A204.1 (cell line): Measurements from ENCODE around the gene FHIT.
"Not testable (repeated sequence)": the region's sequence is repeated elsewhere in the genome, so short reads cannot be mapped to it uniquely, and the experiment has no call there.

Experiments
- FAIRE-seq: peaks from 2 replicates; lab custom pipeline; 2012; peaks lifted over from hg19 to GRCh38; lab: Jason Lieb, UNC

Gene FHIT

DNA sequence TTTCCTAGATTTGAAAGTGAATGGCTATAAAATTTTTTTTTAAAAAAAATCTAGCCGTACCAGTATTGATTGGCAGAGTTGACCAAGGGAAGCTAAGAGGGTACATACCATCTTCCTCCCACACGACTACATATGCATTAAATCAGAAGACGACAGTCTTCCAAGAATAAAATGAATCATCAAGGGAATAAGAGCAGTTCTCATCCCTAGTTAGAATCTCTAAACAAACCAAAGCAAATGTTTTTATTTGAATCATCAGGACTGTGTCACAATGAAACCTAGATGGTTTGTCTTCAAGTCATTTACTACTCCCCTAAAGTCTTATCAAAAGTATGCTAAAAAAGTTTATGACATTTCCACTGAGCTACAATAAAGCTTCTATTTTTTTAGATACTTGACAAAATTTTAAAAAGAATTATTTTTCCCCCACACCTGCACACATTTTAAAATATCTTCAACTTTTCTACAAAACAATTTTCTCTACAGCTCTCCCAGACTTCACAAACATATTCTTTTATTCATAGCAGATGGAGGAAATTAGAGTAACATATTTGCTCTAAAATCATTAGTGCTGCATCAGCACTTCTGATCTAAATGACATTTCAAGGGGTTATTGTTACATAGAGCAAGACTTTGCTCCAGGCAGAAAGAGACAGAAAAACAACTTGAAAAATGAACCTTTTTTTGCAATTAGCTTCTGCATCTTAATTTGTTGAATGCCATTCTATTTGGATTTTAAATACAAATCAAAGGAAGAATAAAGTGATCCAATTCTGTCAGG is 547.1 kb downstream of the FHIT start:
- FAIRE-seq: no peak

- no peak for FAIRE-seq
Measured at GRCh38 chr3:60703008-60703407, 548.2 kb downstream of the FHIT start.

- no peak for FAIRE-seq
Measured at GRCh38 chr3:60698117-60698516, 553.1 kb downstream of the FHIT start.

DNA sequence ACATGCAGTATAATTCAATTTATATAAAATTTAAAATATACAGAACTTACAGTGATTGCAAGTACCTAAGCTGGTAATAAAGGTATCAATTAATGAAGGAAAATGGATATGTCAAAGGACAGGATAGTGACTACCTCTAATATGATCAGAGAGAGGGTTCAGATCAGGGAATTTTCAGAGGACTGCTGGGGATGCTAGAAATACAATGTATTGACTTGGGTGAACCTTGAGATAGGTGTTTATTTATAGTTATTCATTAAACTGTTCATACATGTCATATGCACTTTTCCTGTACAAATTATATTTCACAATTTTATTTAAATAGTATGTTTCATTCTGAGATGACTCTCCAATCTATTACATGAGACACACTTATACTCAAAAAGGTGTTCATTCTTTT is 554.1 kb downstream of the FHIT start:
- FAIRE-seq: no peak

DNA sequence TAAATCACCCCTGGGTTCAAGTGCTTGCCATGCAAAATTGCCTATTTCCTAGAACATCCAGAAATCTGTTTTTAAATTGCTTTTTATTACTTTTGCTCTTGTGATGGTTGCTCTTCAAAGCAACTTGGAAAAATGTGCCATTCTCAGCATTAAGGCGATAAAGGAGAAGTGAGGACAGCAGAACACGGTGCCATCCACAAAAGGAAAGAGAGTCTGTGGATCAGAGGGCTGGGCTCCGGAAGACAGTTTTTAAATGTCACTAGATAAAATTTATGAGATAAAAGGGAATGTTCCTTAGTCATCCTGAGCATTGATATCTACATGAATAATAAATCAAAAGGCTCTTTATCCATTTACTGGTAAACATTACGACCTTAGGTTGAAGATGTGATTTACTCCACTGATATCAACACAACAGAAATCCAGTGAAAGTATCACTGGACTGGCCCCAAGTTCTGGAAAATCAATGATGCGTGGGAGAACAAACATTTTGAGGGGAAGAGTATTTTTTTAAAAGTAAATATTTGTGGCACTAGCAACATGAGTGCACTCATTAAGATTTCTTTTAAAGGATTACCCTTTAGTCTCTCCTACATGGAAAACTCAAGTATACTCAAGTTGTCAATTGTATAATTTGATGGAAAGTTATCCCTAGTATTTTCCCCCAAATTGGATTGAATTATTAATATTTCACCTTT is 554.7 kb downstream of the FHIT start:
- no peak for FAIRE-seq

- no peak for FAIRE-seq
Measured at GRCh38 chr3:60675424-60675823, 575.8 kb downstream of the FHIT start.

DNA sequence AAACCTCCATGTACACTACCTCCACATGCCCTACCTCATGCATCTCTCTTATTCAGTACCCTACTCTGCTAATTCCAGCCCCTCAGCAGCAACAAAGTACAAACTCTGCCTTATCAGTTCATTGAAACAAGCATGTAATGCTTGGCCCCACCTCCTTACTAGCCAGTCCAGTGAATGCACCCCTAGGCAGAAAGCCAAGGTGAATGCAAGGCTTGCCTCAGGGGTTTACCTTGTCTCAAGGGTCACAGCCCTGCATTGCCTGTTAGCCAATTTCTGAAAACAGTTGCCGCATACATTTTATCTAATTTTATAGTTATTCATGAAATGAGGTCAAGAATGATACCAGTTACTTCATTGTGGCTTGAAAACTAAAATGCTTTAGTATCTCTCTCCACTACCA is 576.4 kb downstream of the FHIT start:
- no peak for FAIRE-seq

DNA sequence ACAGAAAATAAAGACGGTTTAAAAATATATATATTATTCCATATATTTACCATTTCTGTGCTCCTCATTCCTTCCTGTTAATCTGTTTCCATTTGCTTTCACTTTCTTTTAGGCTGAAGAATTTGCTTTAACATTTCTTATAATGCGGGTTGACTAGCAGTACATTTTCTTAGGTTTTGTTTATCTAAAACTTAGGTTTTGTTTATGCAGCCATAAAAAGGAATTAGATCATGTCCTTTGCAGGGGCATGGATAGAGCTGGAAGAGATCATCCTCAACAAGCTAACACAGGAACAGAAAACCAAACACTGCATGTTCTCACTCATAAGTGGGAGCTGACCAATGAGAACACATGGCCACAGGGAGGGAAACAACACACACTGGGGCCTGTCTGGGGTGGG is 578.1 kb downstream of the FHIT start:
- FAIRE-seq: no peak

- not testable (repeated sequence) for FAIRE-seq
Measured at GRCh38 chr3:60672337-60672736, 578.9 kb downstream of the FHIT start.

- no peak for FAIRE-seq
Measured at GRCh38 chr3:60669636-60670035, 581.6 kb downstream of the FHIT start.

GRCh38 chr3:60660026-60660425 is 591.2 kb downstream of the FHIT start:
- FAIRE-seq: no peak

DNA sequence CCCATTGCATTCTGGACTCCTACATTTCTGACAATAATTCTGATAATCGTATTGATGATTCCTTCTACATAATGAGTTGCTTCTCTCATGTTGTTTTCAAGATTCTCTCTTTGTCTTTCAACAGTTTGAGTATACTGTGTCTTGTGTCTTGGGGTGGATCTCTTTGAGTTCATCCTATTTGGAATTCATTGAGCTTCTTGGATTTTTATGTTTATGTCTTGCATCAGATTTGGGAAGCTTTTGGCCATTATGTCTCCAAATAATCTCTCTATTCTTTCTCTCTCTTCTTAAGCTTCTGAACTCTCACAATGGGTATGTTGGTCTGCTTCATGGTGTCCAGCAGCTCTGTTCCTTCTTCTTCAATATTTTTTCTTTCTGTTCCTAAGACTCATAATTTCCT is 592.2 kb downstream of the FHIT start:
- FAIRE-seq: no peak

DNA sequence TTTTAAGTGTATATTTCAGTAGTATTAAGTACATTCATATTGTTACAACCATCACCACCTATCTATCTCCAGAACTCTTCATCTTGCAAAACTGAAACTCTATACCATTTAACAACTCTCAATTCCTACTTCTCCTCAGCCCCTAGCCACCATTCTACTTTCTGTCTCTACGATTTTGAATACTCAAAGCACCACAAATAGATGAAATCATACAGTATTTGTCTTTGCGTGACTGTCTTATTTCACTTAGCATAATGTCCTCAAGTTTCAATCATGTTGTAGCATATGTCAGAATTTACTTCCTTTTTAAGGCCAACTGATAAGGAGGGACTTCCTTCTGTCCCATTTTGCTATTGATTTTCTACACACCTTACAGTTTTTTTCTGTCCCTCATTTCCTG is 593.3 kb downstream of the FHIT start:
- no peak for FAIRE-seq

DNA sequence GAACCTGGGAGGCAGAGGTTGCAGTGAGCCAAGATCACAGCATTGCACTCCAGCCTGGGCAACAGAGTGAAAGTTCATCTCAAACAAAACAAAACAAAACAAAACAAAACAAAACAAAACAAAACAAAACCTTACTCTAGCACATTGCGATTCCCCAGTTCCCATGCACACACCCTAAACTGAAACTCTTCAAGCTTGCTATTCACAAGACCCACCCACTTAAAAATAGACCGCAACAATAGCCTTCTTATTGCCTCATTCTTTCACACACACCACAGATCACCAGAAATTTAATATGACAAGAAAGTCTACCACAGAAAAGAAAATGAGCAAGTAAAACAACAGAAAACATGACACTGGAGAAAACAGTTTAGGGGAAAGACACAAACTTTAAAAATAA is 598.4 kb downstream of the FHIT start:
- FAIRE-seq: no peak

- no peak for FAIRE-seq
Measured at GRCh38 chr3:60651799-60652198, 599.5 kb downstream of the FHIT start.

GRCh38 chr3:60650171-60650570 is 601.1 kb downstream of the FHIT start:
- no peak for FAIRE-seq

GRCh38 chr3:60645801-60646200 is 605.5 kb downstream of the FHIT start:
- no peak for FAIRE-seq

DNA sequence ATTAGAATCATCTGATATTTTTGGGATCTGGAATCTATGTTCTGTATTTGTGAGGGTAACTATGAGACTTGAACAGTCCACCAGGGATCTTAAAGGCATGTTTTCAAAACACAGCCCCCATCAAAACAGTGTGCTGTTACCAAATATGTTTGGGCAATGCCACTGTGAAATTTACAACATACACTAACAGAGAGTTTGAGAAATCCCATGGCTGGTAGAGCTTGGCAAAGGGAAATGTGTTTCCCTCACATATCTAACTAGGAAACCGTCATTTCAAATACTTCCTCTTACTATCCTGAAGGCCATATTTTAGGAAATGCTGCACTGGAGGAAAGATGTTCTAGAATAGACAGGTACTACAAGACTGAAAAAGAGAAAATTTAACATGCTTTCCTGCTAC is 607.4 kb downstream of the FHIT start:
- no peak for FAIRE-seq

DNA sequence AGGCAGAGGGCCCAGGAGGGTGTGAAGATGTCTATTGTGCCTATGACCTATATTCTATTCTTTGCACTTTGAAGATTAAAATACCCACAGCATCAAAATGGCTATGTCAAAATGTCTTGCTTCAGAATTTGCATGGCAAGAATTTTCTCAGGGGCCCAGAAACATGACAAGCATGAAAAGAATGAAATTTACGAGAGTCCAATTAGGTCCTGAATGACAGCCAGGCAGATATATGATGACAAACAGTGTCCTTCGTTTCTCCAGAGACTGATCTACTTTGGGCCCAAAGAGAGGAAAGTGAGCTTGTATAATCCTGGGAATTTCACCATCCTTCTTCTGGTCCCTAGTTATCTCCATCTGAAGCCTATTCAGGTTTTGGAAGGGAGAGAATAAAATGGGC is 609.9 kb downstream of the FHIT start:
- no peak for FAIRE-seq

DNA sequence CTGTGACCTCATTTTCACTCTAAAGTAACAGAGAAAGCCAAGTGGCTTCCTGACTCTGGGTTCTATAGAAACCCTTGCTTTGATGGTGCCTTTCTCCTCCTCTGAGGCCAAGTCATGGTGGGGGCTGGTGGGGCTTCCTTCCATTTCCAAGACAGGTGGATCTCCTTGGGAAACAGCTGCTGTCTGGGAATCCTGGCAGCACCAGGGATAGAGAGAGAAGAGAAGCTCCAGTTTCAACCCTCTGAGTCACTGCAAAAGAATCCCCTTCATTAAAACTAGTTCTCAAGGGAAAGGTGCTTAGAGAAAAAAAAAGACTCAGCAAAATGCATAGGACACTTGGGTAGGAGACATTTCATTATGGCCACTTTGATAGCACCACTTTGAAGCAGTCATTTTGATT is 614.4 kb downstream of the FHIT start:
- FAIRE-seq: no peak

- FAIRE-seq: no peak
Measured at GRCh38 chr3:60633644-60634043, 617.6 kb downstream of the FHIT start.

GRCh38 chr3:60631509-60631908 is 619.7 kb downstream of the FHIT start:
- no peak for FAIRE-seq

GRCh38 chr3:60630953-60631352 is 620.3 kb downstream of the FHIT start:
- FAIRE-seq: no peak

- FAIRE-seq: no peak
Measured at GRCh38 chr3:60629816-60630215, 621.4 kb downstream of the FHIT start.
